HepG2 (cell line): ENCODE measurements around the gene SLC12A3. TPM values are rescaled to one million over a fixed set of nuclear protein-coding genes. Genes with fewer than 3 reads are reported as not detected.

ENCODE experiments used
- ATAC-seq: fragments of 200-7000 bp; cut with Tn5 transposase; 3 replicates; pipeline ENCODE4 v1.9.1; 2020; ENCODE audit warnings: mild to moderate bottlenecking, moderate library complexity
- BruUV-seq: library from RNA; stranded (reverse); fragments of 400-500 nt; replicated peaks from 2 replicates; lab custom pipeline; 2021; lab: Mats Ljungman, UMichigan
- CTCF ChIA-PET: fragments of 300-600 bp; formaldehyde crosslinking; extraction: SDS; loops from one replicate; lab custom pipeline; 2021; ENCODE audit warnings: low total read pairs, inconsistent platforms, low intra/inter-chr PET ratio; lab: Yijun Ruan, JAX
- POLR2A ChIA-PET: fragments of 350-600 bp; sonication (Branson Sonifier 250); formaldehyde crosslinking; loops from one replicate; lab custom pipeline; 2020; ENCODE audit warnings: antibody characterized with exemption, inconsistent platforms; lab: Yijun Ruan, JAX
- DNase-seq: peaks from one replicate; pipeline ENCODE4 v3.0.0-alpha.2; 2015; ENCODE audit warnings: low spot score
- FAIRE-seq: peaks from 3 replicates; lab custom pipeline; 2011; peaks lifted over from hg19 to GRCh38; lab: Jason Lieb, UNC
- H2AFZ ChIP-seq: one replicate; pipeline ENCODE4 v1.6.1; 2011; ENCODE audit warnings: low read length, inconsistent platforms
- H3K27ac ChIP-seq: fragments of 300-600 bp; 3 replicates; pipeline ENCODE4 v1.8.0; 2011; ENCODE audit warnings: mixed run types, mild to moderate bottlenecking, mixed read lengths, low read length, inconsistent platforms; ENCODE audit not compliant: insufficient read depth; ENCODE audit errors: extremely low read length
- H3K27me3 ChIP-seq, 2 experiments: fragments of 200-600 bp in 1 of 2; 2 replicates in 1 of 2; 3 replicates in 1 of 2; pipeline versions ENCODE4 v1.6.0 to v1.8.0; 2011; ENCODE audit warnings: low read length in 2 of 2, mild to moderate bottlenecking in 2 of 2, moderate library complexity in 2 of 2, inconsistent platforms in 1 of 2; ENCODE audit not compliant: insufficient read depth in 2 of 2, control insufficient read depth in 1 of 2
- H3K36me3 ChIP-seq, 2 experiments: fragments of 200-600 bp in 1 of 2; replicated peaks in 1 of 2; 2 replicates in 1 of 2; 3 replicates in 1 of 2; pipeline versions ENCODE4 v1.5.1 to v1.8.0; 2011; ENCODE audit warnings: low read length in 2 of 2, inconsistent platforms in 1 of 2; ENCODE audit not compliant: insufficient read depth in 2 of 2, control insufficient read depth in 1 of 2
- H3K4me1 ChIP-seq: 2 replicates; pipeline ENCODE4 v1.5.1; 2012; ENCODE audit warnings: low read length, inconsistent platforms; ENCODE audit not compliant: insufficient read depth
- H3K4me2 ChIP-seq: 2 replicates; pipeline ENCODE4 v1.6.0; 2011; ENCODE audit warnings: low read depth, low read length, inconsistent platforms
- H3K4me3 ChIP-seq, 3 experiments: fragments of 200-600 bp in 1 of 3; sonication (generic), shearing (Covaris generic) in 1 of 3; replicated peaks in 1 of 3; 2 replicates each; pipeline ENCODE4 v1.5.1; 2011 to 2016; ENCODE audit warnings: low read length in 3 of 3, inconsistent platforms in 2 of 3, low read depth in 2 of 3, mild to moderate bottlenecking in 2 of 3, control low read depth in 1 of 3, mixed read lengths in 1 of 3; ENCODE audit not compliant: insufficient read depth in 1 of 3
- H3K79me2 ChIP-seq: one replicate; pipeline ENCODE4 v1.6.1; 2011; ENCODE audit warnings: low read length, inconsistent platforms; ENCODE audit not compliant: insufficient read depth
- H3K9ac ChIP-seq: 2 replicates; pipeline ENCODE4 v1.6.0; 2011; ENCODE audit warnings: mild to moderate bottlenecking, low read depth, low read length, inconsistent platforms; ENCODE audit not compliant: insufficient read depth
- H3K9me3 ChIP-seq: 2 replicates; pipeline ENCODE4 v1.5.1; 2012; ENCODE audit warnings: mild to moderate bottlenecking, low read length
- H4K20me1 ChIP-seq: 2 replicates; pipeline ENCODE4 v1.6.0; 2011; ENCODE audit warnings: inconsistent platforms, mild to moderate bottlenecking, low read length, moderate library complexity; ENCODE audit not compliant: insufficient read depth
- ZNF101 ChIP-seq: sonication (generic); formaldehyde crosslinking; IDR thresholded peaks from 2 replicates; pipeline ENCODE4 v1.4.0; 2020; ENCODE audit warnings: mild to moderate bottlenecking, low read depth, missing genetic modification reagents, borderline replicate concordance
- ZNF180 ChIP-seq: sonication (generic); formaldehyde crosslinking; IDR thresholded peaks from 2 replicates; pipeline ENCODE4 v1.4.0; 2020; ENCODE audit warnings: low read depth, missing genetic modification reagents, borderline replicate concordance
- ZNF660 ChIP-seq: sonication (generic); formaldehyde crosslinking; IDR thresholded peaks from 2 replicates; pipeline ENCODE4 v1.5.1; 2020; ENCODE audit warnings: mild to moderate bottlenecking, low read depth, missing genetic modification reagents, borderline replicate concordance
- WGBS: methylation state at CpG from one replicate; pipeline ENCODE4 v1.1.6; 2017; ENCODE audit warnings: low lambda C conversion rate; 5-methylcytosine and 5-hydroxymethylcytosine counted together
- in situ Hi-C: cut with HindIII; loops from 2 replicates; pipeline ENCODE4 v1.10.0; 2017; ENCODE audit warnings: low pct_unique_long_range_greater_than_20kb; ENCODE audit not compliant: extremely low pct_ligation_motif_present
- intact Hi-C: fragments of 100-400 bp; cut with micrococcal nuclease; formaldehyde crosslinking; loops from one replicate; pipeline ENCODE4 v1.10.0; 2022; ENCODE audit not compliant: unreplicated experiment
- polyA plus RNA-seq, 8 experiments: library from polyadenylated mRNA; depleted of rRNA in 3 of 8; stranded (reverse) in 7 of 8; unstranded in 1 of 8; fragments of >200 nt; fragmentation: Illumina TruSeq in 4 of 8; extraction: Trizol in 4 of 8; gene quantifications; 2 replicates each; pipeline versions ENCODE4 v1.2.1 to v1.2.3, GENCODE V29; 2011 to 2016; ENCODE audit warnings: low read depth in 4 of 8, missing spikeins in 1 of 8, mixed read lengths in 1 of 8; ENCODE audit not compliant: insufficient read depth in 1 of 8
- total RNA-seq, 5 experiments: library from RNA; depleted of rRNA; stranded (reverse); fragments of >200 nt; fragmentation: Illumina TruSeq; extraction: Trizol; gene quantifications; 2 replicates each; pipeline ENCODE4 v1.2.3, GENCODE V29; 2016; ENCODE audit warnings: low read depth in 1 of 5
- TF ChIP-seq, protein P1 (sequence below): sonication (generic); formaldehyde crosslinking; IDR thresholded peaks from 2 replicates; pipeline ENCODE4 v1.4.0; 2020; ENCODE audit warnings: missing genetic modification reagents, borderline replicate concordance

SLC12A3 gene
- total and polyA plus RNA-seq, 2 of the 13 experiments (the other 11 are each of a cell fraction or from before 2014, with no cell fraction given), result 6.2 TPM; not detected in 1

DNA sequence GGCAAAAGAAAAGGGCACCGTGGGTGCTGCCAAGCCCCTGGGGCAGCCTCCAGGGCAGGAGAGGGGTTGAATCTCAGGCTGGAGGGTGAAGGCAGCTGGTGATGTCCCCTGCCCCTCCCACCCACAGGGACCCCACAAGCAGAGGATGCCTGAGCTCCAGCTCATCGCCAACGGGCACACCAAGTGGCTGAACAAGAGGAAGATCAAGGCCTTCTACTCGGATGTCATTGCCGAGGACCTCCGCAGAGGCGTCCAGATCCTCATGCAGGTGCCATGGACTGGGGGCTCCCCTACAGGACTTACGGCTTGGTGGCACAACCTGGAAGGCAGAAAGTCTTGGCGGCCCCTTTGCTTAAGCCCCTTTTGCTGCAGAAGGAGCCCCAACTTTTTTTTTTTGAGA lies 21.8 kb downstream of the SLC12A3 start:
- H3K4me1 ChIP-seq, result no peaks in the 10 kb centered on the region; the same call in 1 of the 2 replicates
- H3K4me2 ChIP-seq, result no peak overlapping the region
- FAIRE-seq (no peak), ATAC-seq (no peak), DNase-seq (no peak)
- no peak overlapping the region for H2AFZ ChIP-seq
- 68% methylated on average over 9 of the region's 9 CpGs for WGBS
- intact Hi-C loops, result no loop called here
- no peak overlapping the region for H3K4me3 ChIP-seq
- BruUV-seq, result no TSS peak
- peaks cover 2 to 4% of the 10 kb centered on the region in 2 experiments; a peak in 3 of 5 replicates for H3K27me3 ChIP-seq
- H3K36me3 ChIP-seq, result no peaks in the 10 kb centered on the region
- no peaks in the 10 kb centered on the region for H3K9me3 ChIP-seq
- H3K9ac ChIP-seq, result no peak overlapping the region
- TF ChIP-seq, protein P1, sequence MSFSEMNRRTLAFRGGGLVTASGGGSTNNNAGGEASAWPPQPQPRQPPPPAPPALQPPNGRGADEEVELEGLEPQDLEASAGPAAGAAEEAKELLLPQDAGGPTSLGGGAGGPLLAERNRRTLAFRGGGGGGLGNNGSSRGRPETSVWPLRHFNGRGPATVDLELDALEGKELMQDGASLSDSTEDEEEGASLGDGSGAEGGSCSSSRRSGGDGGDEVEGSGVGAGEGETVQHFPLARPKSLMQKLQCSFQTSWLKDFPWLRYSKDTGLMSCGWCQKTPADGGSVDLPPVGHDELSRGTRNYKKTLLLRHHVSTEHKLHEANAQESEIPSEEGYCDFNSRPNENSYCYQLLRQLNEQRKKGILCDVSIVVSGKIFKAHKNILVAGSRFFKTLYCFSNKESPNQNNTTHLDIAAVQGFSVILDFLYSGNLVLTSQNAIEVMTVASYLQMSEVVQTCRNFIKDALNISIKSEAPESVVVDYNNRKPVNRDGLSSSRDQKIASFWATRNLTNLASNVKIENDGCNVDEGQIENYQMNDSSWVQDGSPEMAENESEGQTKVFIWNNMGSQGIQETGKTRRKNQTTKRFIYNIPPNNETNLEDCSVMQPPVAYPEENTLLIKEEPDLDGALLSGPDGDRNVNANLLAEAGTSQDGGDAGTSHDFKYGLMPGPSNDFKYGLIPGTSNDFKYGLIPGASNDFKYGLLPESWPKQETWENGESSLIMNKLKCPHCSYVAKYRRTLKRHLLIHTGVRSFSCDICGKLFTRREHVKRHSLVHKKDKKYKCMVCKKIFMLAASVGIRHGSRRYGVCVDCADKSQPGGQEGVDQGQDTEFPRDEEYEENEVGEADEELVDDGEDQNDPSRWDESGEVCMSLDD, result no peak
- no peak for TF ChIP-seq ZNF660 (CRISPR knock-in tag)
- no peaks in the 10 kb centered on the region for H4K20me1 ChIP-seq
- ChIA-PET CTCF (no interaction called here), POLR2A (no interaction called here)
- H3K27ac ChIP-seq, result no peak overlapping the region
- in situ Hi-C loops, result no loop called here
- H3K79me2 ChIP-seq, result no peaks in the 10 kb centered on the region

DNA sequence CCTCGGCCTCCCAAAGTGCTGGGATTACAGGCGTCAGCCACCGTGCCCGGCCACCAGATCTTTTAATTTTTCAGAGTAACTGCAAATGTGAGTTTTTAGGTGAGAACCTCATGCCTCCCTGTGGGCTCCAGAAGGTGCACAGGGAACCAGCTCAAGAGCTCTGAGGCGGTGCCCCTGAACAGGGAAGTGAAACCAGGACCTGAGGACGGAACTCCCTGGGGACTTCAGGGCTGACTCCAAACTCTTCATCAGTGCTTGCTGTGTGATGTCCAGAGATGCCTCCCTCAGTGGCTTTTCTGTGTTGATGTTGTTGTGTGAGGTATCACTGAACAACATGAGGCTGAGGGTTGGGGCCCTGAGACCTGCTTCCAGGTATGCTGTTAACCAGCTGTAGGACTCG lies 23.8 kb downstream of the SLC12A3 start:
- H3K4me3 ChIP-seq, result no peak overlapping the region
- no peaks in the 10 kb centered on the region for H3K79me2 ChIP-seq
- no peak overlapping the region for H3K4me2 ChIP-seq
- in situ Hi-C loops, result no loop called here
- H3K36me3 ChIP-seq, result no peaks in the 10 kb centered on the region
- H3K9me3 ChIP-seq, result no peaks in the 10 kb centered on the region
- 70% methylated on average over 7 of the region's 7 CpGs for WGBS
- intact Hi-C loops, result no loop called here
- no TSS peak for BruUV-seq
- no peak overlapping the region for H3K9ac ChIP-seq
- ATAC-seq (no peak), DNase-seq (no peak), FAIRE-seq (no peak)
- no peaks in the 10 kb centered on the region for H4K20me1 ChIP-seq
- H3K4me1 ChIP-seq, result no peaks in the 10 kb centered on the region; the same call in 1 of the 2 replicates
- no peak for TF ChIP-seq ZNF180 (CRISPR knock-in tag)
- no peak for TF ChIP-seq ZNF101 (CRISPR knock-in tag)
- ChIA-PET CTCF (no interaction called here), POLR2A (interaction anchor here (1.1 to 1.5 kb wide), 2 partner anchors 33 to 42 kb away, joined by 3 to 7 read pairs; partner anchors contain the start of gene HERPUD1)
- no peak overlapping the region for H3K27ac ChIP-seq
- peaks cover 2 to 7% of the 10 kb centered on the region in 2 experiments; a peak in 3 of 5 replicates for H3K27me3 ChIP-seq
- H2AFZ ChIP-seq, result no peak overlapping the region
